ENCODE results near the gene SMG7.

SMG7 gene

DNA sequence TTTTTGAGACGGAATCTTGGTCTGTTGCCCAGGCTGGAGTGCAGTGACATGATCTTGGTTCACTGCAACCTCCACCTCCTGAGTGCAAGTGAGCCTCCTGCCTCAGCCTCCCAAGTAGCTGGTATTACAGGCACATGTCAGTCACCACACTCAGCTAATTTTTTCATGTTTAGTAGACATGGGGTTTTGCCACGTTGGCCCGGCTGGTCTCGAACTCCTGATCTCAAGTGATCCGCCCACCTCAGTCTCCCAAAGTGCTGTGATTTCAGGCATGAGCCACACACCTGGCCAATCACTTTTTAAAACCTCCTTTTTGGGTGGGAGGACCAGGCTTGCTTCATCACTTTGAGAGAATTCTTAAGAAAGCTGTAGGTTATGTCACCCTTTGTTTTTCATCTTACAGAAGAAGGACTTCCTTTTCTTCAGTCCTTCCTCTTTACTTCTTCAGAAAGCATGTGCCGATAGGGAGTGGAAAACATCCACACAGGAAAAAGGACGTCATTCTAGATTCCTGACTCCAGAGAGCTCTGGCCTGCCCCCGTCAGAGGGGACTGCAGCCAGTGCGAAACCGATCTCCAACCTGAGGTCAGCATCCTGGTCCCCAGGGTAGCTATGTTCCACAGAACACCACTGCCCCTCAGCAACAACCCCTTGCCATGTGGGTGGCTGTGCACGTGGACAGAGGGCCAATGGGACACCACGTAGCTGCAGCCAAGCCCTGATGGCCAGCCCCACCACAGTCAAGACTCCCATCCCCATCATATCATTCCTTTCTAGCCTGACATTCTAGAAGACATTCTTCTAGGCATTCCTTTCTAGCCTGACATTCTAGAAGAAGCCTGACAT lies 96.1 kb downstream of the SMG7 start:
- DNase-seq: no peak

DNA sequence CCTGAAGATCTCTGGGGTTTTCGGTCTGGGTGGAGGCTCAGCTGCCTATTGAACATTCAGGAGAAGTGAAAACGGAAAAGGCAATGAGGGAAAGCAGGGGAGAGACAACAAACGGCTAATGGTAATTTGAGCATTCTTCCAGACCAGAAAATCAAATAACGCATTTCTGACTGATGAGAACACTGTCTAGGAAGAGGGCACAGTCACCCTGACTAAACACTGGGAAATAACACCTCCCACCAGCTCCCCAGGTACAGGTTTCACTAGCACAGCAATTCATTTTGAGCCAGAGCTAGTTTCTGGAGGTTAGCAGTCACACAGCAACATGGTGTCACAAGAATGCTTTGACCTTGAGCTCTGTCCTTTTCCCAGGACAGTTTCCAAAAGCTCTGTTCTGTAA lies 96.8 kb downstream of the SMG7 start:
- DNase-seq: no peak

DNA sequence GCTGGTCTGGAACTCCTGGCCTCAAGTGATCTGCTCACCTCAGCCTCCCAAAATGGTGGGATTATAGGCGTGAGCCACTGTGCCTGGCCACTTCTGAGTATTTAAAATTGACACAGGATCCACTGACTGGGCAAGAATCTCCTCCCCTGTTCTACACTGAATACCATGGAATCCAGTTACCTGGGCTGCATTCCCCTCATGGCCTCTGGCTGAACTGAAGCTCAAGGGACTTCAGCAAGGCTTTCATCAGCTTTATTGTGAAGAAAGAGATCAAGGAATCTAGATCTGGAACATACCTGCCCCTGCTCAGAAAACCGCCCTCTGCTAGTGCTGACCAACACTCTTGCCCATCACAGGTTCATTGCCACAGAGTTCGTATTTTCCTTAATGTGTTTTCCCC lies 97.5 kb downstream of the SMG7 start:
- DNase-seq: no peak

DNA sequence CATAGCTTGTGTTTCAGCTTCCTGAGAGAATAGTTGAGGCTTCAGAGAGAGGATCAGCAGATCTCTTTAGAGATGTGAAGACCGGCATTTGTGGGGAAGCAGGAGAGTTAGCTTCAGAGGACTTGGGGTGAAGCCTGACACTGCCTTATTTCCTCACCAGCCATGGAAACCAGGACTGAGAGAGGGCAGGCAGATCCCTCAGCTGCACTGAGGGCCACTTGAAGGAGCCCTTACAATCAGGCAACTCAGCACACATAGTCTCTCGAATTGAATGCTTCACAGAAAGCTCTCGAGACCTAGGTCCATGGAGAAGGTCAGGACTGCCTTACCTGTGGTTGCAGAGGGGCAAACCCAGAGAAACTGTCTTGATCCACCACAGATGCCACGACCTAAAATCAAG lies 98.2 kb downstream of the SMG7 start:
- DNase-seq: no peak

DNA sequence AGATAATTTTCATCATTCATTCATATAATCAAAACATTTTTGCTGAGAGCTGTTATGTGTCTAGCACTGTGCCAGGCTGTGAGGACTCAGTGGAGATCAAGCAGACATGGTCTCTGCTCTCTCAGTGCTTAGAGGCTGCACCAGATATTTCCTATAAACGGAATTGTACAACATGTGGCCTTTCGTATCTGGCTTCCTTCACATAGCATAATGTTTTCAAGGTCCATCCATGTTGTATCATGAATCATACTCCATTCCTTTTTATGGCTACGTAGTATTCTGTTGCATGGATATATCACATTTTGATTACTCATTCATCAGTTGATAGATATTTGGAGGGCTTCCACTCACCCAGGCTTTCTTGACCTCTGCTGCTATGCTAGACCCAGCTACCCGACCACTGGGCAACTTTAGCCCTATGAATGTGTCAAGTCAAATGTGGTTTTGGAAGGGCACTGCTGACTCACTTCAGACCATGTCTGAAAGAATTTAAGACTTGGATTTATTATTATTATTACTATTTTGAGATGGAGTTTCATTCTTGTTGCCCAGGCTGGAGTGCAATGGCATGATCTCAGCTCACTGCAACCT lies 99.5 kb downstream of the SMG7 start:
- no peak for DNase-seq

DNA sequence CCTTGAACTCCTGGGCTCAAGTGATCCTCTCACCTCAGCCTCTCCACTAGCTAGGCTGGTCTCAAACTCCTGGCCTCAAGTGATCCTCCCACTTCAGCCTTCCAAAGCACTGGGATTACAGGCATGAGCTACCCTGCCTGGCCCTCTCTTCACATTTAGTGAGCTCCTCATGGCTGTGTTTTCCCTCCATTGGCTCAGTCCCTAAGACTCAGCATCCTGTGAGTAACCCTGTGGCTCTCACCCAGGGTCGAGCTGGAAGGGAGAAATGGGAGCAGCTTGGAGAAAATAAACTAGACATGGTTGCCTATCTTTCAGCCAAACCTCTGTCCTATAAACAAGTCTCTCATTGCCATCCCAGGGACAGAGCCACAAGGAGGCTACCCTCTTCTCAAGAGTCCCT lies 100.4 kb downstream of the SMG7 start:
- no peak for DNase-seq

DNA sequence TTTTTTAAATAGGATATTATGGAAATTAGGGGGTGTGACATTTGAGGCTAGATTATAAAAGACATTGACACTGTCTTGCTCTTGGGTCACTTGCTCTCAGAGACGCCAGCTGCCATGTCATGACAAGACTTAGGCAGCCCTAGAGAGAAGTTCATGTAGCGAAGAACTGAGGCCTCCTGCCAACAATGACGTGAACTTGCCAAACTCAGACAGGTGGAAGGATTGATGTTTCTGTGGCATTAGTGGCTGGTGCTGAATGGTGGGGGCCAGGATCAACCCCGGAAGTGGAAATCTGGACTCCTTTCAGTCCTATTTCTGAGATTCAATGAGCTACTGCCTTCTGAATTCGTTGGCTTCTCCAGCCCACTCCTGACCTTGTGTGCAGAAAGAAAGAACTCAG lies 103.3 kb downstream of the SMG7 start:
- DNase-seq: no peak

DNA sequence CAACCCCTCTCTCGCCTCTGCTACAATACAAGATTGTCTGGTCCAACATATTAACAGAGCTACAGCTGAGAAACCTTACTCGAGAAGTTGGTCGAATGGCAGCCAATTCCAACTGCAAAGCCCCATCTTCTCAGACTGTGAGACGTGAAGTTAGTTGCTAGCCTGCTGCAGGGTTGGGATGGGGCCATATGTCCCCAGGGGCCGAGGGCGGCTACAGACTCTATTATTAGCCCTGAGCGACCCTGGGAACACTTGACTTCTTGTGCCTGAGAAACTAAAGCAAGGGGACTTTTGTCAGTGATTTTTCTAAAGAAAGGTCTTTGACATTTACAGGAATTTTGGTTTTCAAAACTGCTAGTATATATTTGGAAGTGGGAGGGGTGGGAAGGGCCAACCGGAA lies 104.2 kb downstream of the SMG7 start:
- DNase-seq: no peak

DNA sequence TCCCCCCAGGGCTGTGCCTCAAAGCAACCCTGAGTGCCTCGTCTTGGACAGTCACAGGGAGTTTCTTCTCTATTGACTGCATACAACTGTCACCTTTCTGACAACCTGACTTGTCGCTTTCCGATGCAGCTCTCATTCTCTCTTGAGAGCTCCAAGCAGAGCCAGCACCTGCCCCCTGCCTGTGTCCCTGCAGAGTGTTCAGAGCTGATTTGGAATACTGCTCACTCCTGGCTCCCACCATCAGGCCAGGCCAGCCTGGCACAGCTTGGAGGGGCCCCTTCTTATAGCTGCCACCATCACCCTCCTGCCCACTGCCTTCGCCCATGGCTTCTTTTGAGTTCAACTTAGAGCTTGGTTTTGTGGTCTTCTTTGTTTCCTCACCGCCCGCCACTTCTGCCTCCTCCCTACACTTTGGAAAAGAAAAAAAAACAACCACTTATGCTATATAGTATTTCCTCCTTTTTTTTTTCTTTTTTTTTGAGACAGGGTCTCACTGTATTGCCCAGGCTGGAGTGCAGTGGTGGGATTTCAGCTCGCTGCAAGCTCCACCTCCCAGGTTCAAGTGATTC lies 105.7 kb downstream of the SMG7 start:
- no peak for DNase-seq

DNA sequence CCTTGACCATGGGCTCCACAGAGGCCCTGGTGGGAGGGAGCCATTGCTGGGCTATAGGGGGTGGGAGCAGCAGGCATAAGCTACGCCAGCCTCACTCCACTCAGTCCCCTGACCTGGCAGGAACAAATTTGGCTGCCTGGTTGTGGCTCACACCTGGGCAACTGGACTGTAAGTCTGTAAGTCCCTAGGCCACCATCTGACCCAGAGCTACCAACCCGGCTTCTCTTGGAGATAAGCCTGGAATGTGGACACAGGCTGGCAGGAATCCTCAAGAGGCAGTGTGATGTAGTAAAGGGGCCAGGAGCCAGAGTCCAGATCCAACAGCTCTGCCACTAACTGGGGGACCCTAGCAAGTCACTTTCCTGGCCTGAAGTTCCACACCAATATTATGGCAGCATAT lies 106.6 kb downstream of the SMG7 start:
- no peak for DNase-seq

DNA sequence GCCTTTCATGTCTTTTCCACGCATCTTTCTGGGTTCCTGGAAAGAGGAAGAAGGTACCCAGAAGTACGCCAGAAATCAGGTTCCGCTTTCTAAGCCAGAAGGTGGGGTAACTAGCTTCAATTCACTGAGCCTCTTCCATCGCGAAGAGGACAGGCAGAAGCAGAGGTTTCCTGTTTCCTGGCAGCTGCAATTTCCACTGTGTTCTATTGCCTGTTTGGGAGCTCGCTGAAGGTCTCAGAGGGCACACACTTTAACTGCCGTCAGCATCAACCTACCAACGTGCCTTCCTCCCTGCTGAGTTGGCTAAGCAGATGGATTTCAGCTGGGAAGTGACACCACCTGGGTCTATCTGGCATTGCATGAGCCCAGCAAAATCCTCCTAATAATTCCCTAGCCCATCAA lies 108.0 kb downstream of the SMG7 start:
- no peak for DNase-seq

DNA sequence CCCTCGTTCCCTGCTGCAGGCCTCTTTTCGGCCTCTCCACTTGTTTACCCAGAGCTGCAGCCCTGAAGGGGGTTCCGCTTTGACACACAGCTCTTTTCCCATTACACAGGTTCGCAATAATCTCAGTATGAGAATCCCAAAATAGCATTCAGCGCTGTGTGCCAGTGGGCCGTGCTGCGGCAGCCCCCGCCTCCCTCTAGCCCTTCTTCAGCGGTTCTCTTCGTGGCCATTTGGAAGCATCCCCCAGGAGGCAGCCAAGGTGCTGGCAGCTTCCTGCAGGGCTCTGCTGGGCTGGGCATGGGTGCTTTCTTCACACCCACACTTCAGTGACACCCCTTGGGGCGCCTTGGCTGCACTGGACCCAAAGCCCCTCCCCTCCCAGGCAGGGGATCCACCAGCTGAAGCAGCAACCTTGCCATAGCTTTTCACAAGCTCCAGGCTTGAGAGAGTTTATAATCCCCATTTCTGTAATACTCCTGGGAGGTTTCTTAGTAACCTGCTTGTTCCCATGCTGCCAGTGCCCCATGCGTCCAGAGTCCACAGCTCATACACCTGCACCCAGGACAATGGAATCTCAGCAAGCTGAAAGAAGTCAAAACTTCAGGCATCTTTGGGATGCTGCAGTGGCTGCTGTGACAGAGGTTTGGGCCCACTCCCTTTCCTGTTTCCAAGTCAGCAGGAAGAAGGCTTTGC lies 109.9 kb downstream of the SMG7 start:
- DNase-seq: no peak

DNA sequence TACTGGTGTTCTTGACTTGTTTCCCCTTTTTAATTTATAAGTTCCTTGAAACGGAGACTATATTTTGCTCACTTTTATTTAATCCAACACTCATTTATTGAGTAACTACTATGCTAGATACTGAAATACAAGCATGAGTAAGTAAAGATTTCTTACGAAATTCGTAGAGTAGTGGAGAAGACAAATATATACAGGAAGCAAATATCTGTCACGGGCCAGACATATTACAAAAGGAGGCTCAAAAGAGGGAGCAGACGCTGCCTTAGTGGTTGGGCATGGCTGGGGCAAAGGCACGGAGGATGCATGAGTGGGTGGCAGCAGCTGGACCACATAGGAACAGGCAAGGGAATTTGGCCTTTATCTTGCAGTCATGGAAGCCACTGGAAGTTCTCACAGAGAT lies 111.2 kb downstream of the SMG7 start:
- no peak for DNase-seq

DNA sequence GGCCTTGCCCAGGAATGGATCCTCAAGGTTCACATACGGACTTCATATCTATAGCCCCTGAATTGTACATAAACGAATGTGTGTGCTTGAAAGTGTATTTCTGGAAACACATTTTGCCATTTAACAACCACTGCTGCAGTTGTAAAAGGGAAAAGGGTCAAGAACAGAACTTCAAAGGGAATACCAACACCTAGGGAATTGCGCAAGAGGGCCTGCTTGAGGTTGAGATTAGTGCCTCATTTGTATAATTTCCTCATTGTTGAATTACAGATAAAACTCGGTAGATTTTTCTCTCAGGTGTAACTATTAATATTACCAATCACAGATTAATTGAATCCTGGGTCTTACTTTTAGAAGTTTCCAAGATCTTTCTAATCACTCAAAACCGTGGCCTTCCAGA lies 111.8 kb downstream of the SMG7 start:
- no peak for DNase-seq

DNA sequence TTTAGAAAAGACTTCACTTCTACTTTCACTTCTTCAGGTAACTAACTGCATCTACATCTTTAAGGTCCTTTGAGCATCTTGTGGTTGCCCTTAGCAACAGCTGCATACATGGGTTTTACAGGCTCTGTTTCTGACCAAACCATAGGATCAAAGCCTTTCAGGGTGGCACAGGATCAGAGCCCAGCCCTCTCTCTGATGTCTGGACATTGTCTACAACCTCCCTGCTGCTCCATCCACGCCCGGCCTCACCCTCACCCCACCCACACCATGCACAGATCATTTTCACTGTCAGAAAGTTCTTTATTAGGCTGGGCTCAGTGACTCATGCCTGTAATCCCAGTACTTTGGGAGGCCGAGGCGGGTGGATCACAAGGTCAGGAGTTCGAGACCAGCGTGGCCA lies 112.7 kb downstream of the SMG7 start:
- DNase-seq: no peak

DNA sequence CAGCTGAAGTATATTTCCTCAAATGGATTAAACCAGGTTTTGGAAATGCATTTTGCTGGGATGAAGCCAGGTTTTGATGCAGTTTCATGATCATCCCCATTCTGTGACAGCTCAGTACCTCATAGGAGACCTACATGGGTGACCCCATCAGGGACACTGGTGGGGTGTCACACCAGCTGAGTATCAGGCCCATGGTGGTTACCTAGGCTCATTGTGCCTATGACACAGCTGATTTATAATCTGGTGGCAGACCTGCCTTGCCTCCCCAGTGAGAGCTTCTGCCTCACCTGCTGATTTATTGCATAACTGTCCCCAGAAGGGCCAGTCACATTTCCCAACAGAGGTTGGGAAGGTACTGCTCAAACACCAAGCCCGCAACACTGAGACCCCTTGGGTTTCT lies 114.2 kb downstream of the SMG7 start:
- DNase-seq: no peak

DNA sequence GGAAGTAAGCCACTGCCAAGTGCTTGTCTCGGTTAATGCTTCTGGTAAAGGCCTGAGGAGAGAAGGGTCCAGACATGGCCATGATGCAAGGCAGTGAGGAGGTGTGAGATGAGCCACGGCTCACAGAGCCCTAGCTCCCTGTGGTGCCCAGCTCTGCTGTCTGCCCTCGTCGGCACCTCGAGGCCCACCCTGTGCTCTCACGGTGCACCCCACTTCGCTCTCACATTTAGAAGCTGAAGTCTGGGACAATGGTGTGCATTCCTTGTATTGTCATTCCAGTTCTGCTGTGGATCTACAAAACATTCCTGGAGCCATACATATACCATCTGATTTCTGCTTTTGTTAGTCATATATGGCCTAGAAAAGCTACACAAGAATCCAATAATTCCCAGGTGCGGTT lies 114.6 kb downstream of the SMG7 start:
- no peak for DNase-seq

DNA sequence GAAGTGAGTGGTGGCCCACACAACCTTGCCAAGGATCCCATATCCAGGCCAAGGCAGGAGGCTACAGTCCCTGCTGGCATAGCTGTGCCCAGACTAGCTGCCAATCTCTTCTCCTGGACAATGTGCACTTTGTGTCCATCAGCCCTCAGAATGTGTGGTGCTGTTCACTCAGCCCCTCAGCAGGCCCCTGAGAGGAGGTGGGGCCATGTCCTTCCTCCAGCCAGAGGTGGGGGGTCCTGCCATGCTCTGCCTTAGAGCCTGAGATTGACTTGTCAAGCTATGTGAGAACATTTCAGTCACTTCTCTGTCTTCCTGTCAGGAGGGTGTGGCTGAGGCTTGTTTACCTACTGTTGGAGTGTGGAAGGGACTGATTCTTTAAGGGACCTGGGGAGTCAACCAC lies 116.5 kb downstream of the SMG7 start:
- DNase-seq: no peak

DNA sequence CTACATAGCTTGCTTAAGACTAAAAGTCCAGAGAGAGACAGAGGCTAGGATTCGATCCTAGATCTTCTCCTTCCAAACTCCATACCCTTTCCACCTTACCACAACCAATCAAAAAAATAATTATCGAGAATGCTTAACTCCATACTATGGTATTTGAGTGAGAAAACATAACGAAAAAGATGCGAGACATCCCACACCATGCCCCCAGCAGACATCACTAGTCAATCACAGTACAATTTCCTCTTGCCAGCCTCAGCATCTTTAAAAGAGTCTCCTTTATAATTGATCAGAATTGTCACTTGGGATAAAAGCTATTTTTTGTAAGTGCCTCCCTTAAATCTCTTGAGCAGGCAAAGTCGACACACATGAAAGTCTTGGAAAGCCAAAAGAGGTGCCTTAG lies 117.1 kb downstream of the SMG7 start:
- DNase-seq: no peak

DNA sequence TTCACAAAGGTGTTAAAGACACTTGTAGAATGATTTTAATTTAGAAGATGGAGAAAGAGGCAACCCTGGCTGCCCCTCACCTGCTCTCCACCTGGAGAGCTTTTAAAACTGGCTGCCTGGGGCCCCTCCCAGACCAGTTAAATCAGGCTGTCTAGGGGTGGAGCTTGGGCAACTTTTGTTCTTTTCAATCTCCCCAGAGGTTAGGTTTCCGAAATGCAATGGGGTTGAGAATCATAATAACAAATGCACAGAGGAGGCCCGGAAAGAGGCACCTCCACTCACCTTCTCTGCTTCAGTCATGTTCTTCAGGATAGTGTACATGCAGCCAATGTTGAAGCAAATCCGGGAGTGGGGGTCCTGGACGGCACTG lies 117.6 kb downstream of the SMG7 start:
- DNase-seq: no peak

DNA sequence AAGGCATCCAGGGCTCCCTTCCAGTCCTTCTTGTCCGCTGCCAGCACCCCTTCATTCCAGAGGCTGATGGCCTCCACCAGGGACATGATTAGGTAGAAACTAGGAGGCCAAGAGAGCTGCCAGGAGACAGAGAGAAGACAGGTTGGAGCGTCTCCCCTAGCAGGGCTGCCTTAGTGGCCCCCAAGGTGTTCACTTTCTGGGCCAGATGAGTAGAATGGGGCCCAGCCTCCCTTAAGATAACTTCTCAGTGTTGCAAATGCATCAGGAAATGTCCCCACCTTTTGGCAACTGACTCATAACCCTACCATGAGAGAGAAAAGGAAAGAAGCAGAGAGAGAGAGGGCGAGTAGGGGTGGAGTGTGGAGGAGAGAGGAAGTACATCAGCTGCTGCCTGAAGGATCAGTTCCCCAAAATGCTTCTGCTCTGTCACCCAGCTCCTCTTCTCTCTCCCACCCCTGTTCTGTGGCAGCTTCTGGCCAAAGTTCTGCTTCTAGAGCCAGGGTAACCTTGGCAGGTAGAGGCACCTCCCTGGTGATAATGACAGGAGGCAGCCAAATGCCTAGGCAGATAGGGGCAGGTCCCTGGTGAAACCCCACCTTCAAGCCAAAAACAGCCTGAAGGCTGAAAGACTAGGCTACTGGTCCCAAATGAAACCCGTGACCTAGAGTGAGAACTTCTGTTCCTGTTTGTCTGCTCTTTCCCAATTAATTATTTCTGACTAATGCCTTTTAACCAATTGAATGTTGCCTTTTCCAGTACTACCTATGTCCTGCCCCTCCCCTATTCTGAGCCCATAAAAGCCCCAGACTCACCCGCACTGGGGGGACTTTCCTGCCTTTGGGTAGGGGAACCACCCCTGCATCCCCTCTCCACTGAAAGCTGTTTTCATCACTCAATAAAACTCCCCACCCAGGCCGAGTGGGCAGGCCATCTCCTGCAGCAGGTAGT lies 118.2 kb downstream of the SMG7 start, which contains the start of gene NCF2:
NCF2 (minus strand) TSS at position 216 of the 948 bp plus-strand sequence; CDS start at position 86, 130 bp downstream.
- DNase-seq: peak; percentile 22

DNA sequence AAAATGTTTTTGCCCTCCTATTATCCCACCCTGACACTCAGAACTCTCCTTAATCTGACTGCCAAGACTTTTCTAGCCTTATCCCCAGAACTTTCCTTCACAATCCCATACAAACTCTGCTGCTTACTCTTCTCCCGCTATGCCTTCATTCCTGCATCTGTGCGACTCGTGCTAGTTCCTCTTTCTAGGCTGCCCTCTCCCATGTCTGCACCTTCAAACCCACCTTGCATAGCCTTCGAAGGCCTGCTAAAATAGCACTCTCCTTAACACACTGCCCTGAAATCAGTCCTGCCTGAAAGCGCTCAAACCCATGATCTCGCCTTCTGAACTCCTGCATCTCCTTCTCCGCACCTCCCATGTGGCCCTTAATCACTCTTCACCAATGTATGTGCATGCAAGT lies 120.4 kb downstream of the SMG7 start:
- no peak for DNase-seq

DNA sequence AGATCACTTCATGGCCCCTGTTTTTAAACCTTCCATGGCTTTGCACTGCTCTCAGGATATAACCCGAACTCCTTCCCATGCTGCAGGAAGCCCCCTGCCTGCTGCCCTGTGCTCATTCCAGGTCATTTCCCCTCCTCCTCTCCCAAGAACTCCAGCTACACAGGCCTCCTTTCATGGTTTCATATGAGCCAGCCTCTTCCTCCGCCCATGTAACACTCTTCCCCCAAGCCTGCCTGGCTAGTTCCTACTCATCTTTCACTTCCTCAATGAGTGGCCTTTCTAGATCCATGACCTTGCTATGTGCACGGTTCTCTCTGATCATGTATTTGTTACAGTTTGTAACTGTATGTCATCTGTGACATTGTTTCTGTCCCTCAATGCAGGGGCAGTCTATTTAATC lies 121.1 kb downstream of the SMG7 start:
- DNase-seq: no peak

Data from stimulated activated CD4-positive, alpha-beta T cell treated with anti-CD3 and anti-CD28 coated beads, Interleukin-4, amount 100 ng/mL, for 1 hour (primary cell).